PC-9 (cell line): ENCODE data around the gene ISOC1. TPM values are rescaled to one million over a fixed set of nuclear protein-coding genes. Genes with fewer than 3 reads are reported as not detected.

Source experiments
- BruUV-seq: library from RNA; stranded (reverse); fragments of 400-500 nt; replicated peaks from 2 replicates; lab custom pipeline; 2021; lab: Mats Ljungman, UMichigan
- CTCF ChIA-PET: fragments of 300-600 bp; sonication (Branson Sonifier 250); formaldehyde crosslinking; loops from one replicate; lab custom pipeline; 2022; ENCODE audit warnings: antibody characterized with exemption; lab: Charles Lee
- POLR2A ChIA-PET: fragments of 300-600 bp; sonication (Branson Sonifier 250); formaldehyde crosslinking; loops from one replicate; lab custom pipeline; 2022; ENCODE audit warnings: antibody characterized with exemption; ENCODE audit not compliant: unreplicated experiment; lab: Charles Lee
- DNase-seq, 2 experiments: peaks; one replicate each; pipeline versions ENCODE4 v3.0.0 to v3.0.0-alpha.2; 2015 to 2022; ENCODE audit warnings: mixed read lengths in 1 of 2
- H2AFZ ChIP-seq: fragments of 200-600 bp; sonication (generic); 2 replicates; pipeline ENCODE4 v1.8.1; 2017; ENCODE audit warnings: antibody characterized with exemption
- H3F3A ChIP-seq: fragments of 200-600 bp; sonication (generic); 2 replicates; pipeline ENCODE4 v1.8.1; 2017; ENCODE audit warnings: antibody characterized with exemption, mild to moderate bottlenecking, low read depth; ENCODE audit not compliant: insufficient read depth
- H3K27ac ChIP-seq: fragments of 200-600 bp; sonication (generic); 2 replicates; pipeline ENCODE4 v1.6.1; 2016; ENCODE audit warnings: mixed run types
- H3K27me3 ChIP-seq: fragments of 200-600 bp; sonication (generic); 2 replicates; pipeline ENCODE4 v1.6.1; 2016; ENCODE audit warnings: low read depth, mixed run types; ENCODE audit not compliant: insufficient read depth
- H3K36me3 ChIP-seq: fragments of 200-600 bp; sonication (generic); 2 replicates; pipeline ENCODE4 v1.6.1; 2016; ENCODE audit warnings: low read depth, mixed run types
- H3K4me1 ChIP-seq: fragments of 200-600 bp; sonication (generic); replicated peaks from 2 replicates; pipeline ENCODE4 v1.6.1; 2016; ENCODE audit warnings: mixed run types; ENCODE audit not compliant: insufficient read depth
- H3K4me2 ChIP-seq: fragments of 200-600 bp; sonication (generic); 2 replicates; pipeline ENCODE4 v1.6.1; 2017; ENCODE audit warnings: mixed run types
- H3K4me3 ChIP-seq: fragments of 200-600 bp; sonication (generic); 2 replicates; pipeline ENCODE4 v1.6.1; 2016; ENCODE audit warnings: mixed run types
- H3K79me2 ChIP-seq: fragments of 200-600 bp; sonication (generic); 2 replicates; pipeline ENCODE4 v1.6.1; 2017; ENCODE audit warnings: low read depth, mixed run types
- H3K9me2 ChIP-seq: fragments of 200-600 bp; sonication (generic); 2 replicates; pipeline ENCODE4 v1.8.1; 2017; ENCODE audit warnings: mild to moderate bottlenecking; ENCODE audit not compliant: insufficient read depth
- H3K9me3 ChIP-seq: fragments of 200-600 bp; sonication (generic); 2 replicates; pipeline ENCODE4 v1.8.1; 2016; ENCODE audit warnings: low read depth; ENCODE audit not compliant: insufficient read depth
- H4K20me1 ChIP-seq: fragments of 200-600 bp; sonication (generic); 2 replicates; pipeline ENCODE4 v1.8.1; 2017; ENCODE audit not compliant: insufficient read depth
- EZH2 ChIP-seq: fragments of 200-600 bp; sonication (generic); IDR thresholded peaks from 2 replicates; pipeline ENCODE4 v1.8.0; 2017; ENCODE audit warnings: antibody characterized with exemption, low read depth
- intact Hi-C: fragments of 100-400 bp; cut with micrococcal nuclease; formaldehyde crosslinking; loops from one replicate; pipeline ENCODE4 v1.10.0; 2022; ENCODE audit not compliant: unreplicated experiment
- total RNA-seq: library from RNA; stranded (reverse); gene quantifications from 2 replicates; pipeline ENCODE4 v1.2.3, GENCODE V29; 2021
- TF ChIP-seq, protein P1 (sequence below): fragments of 200-600 bp; sonication (generic); conservative IDR thresholded peaks from 2 replicates; pipeline ENCODE4 v1.6.1; 2017; ENCODE audit warnings: mixed run types, antibody characterized with exemption, mild to moderate bottlenecking, moderate library complexity

The ISOC1 gene
- total RNA-seq, 1 experiment from 2014 or later, result 7.5 TPM

DNA sequence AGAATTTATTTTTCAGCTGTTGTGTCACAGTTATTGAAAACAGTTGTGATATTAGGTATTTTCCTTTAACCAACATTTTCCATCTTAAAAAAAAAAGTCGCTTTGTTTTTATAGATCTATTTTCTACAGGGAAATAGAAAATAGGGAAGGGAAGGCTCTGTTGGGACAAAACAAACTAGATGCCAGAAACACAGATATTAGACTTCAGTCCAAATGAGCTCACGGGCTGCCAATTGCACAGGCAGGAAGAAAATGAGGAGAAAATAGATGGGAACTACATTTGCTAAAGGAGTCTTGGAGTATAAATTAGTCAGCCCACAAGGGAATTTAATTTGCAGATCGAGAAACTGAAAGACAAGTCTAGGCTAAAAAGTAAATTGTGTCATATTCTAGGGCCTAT, 21.4 kb upstream of the ISOC1 start:
- H3K27ac ChIP-seq, result no peak overlapping the region
- H3K27me3 ChIP-seq, result no peaks in the 10 kb centered on the region
- POLR2A ChIA-PET, result no interaction called here
- no peak overlapping the region for H3K4me2 ChIP-seq
- CTCF ChIA-PET, result no interaction called here
- no peaks in the 10 kb centered on the region for H3K4me1 ChIP-seq
- BruUV-seq, result no TSS peak
- DNase-seq, result no peak
- H4K20me1 ChIP-seq, result no peaks in the 10 kb centered on the region
- H3K9me3 ChIP-seq, result no peaks in the 10 kb centered on the region
- TF ChIP-seq, protein P1, sequence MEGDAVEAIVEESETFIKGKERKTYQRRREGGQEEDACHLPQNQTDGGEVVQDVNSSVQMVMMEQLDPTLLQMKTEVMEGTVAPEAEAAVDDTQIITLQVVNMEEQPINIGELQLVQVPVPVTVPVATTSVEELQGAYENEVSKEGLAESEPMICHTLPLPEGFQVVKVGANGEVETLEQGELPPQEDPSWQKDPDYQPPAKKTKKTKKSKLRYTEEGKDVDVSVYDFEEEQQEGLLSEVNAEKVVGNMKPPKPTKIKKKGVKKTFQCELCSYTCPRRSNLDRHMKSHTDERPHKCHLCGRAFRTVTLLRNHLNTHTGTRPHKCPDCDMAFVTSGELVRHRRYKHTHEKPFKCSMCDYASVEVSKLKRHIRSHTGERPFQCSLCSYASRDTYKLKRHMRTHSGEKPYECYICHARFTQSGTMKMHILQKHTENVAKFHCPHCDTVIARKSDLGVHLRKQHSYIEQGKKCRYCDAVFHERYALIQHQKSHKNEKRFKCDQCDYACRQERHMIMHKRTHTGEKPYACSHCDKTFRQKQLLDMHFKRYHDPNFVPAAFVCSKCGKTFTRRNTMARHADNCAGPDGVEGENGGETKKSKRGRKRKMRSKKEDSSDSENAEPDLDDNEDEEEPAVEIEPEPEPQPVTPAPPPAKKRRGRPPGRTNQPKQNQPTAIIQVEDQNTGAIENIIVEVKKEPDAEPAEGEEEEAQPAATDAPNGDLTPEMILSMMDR, result no peak
- no peak for TF ChIP-seq EZH2
- no peaks in the 10 kb centered on the region; the same call in 1 of the 2 replicates for H3K9me2 ChIP-seq
- H3F3A ChIP-seq, result no peaks in the 10 kb centered on the region
- H3K36me3 ChIP-seq, result no peaks in the 10 kb centered on the region
- H3K79me2 ChIP-seq, result no peaks in the 10 kb centered on the region
- no peak overlapping the region for H3K4me3 ChIP-seq
- intact Hi-C loops, result no loop called here
- peak overlapping the region; percentile 21; the same call in 1 of the 2 replicates for H2AFZ ChIP-seq

DNA sequence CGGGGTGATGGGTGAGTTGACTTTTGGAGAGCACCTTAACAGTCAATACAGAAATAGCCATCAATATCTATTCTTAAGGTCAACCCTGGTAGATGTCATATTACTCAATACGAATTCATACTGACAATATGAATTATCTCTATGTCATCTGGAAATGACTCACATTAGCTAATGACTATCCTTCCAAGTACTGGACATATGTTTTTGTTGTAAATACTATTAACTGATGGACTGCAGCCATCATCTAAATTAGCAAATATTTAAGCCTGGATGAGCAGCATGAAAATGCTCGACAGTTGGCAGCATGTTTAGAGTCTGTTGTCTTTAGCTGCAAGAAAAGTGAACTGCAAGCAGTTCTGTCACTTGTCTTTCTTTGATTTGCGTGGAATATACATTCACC, 19.6 kb upstream of the ISOC1 start:
- intact Hi-C loops, result no loop called here
- TF ChIP-seq, protein P1, result no peak
- TF ChIP-seq EZH2, result no peak
- Histone ChIP-seq H3K4me1 (no peaks in the 10 kb centered on the region), H3K9me3 (no peaks in the 10 kb centered on the region), H3K4me2 (no peak overlapping the region), H3K9me2 (no peaks in the 10 kb centered on the region), H4K20me1 (no peaks in the 10 kb centered on the region), H3K4me3 (no peak overlapping the region), H3K79me2 (no peaks in the 10 kb centered on the region), H3K36me3 (no peaks in the 10 kb centered on the region), H3F3A (no peaks in the 10 kb centered on the region), H2AFZ (no peak overlapping the region), H3K27me3 (no peaks in the 10 kb centered on the region), H3K27ac (no peak overlapping the region)
- no peak for DNase-seq
- ChIA-PET POLR2A (no interaction called here), CTCF (interaction anchor here (0.6 kb wide), 1 partner anchor 625 kb away, joined by 5 read pairs; no protein-coding TSS in a partner anchor)
- BruUV-seq, result no TSS peak

DNA sequence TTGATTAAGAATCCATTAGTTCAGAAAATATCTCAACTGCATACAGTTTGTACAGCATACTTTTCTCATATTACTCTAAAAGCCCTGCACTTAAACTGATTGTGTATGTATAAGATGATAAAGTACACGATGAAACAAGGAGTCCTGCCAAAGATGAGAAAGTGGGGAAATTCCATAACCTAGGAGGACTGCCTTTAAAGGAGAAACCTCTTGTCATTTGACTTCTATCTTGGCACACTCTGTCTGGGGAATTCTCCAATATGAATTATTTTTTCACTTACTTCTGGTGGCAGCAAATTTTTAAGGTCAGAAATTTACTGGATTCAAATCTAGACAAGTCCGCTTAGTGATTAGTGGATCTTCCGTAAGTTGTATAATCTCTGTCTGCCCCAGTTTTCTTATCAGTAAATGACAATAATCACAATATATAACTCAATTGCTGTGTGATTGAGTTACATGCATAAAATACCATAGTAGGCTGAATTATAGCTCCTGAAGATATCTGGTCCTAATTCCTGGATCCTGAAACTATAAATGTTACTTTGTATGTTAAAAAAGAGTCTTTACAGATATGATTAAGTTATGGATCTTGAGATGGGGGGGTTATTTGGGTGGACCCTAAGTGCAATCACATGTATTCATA, 17.0 kb upstream of the ISOC1 start:
- BruUV-seq, result no TSS peak
- H3K4me2 ChIP-seq, result no peak overlapping the region

More for the DNA sequence above, 17.0 kb upstream of the ISOC1 start:
- no peaks in the 10 kb centered on the region for H3K27me3 ChIP-seq
- intact Hi-C loops, result no loop called here
- H3K9me3 ChIP-seq, result no peaks in the 10 kb centered on the region
- no peaks in the 10 kb centered on the region for H3K4me1 ChIP-seq
- H4K20me1 ChIP-seq, result no peaks in the 10 kb centered on the region
- DNase-seq, result no peak
- no peak overlapping the region for H3K27ac ChIP-seq
- H3F3A ChIP-seq, result no peaks in the 10 kb centered on the region
- H2AFZ ChIP-seq, result no peak overlapping the region
- H3K79me2 ChIP-seq, result no peaks in the 10 kb centered on the region
- no peaks in the 10 kb centered on the region for H3K36me3 ChIP-seq
- POLR2A ChIA-PET, result no interaction called here
- TF ChIP-seq, protein P1, result no peak
- TF ChIP-seq EZH2, result no peak
- no peak overlapping the region for H3K4me3 ChIP-seq
- CTCF ChIA-PET, result no interaction called here
- no peaks in the 10 kb centered on the region for H3K9me2 ChIP-seq
